Brain microvascular endothelial cell (primary cell): Measurements from ENCODE around the gene SLC9A3.

Source experiments
- DNase-seq: peaks from one replicate; pipeline ENCODE4 v3.0.0-alpha.2; 2020
- H3K27ac ChIP-seq: fragments of 250-450 bp; sonication (Bioruptor Pico); 2 replicates; pipeline ENCODE4 v1.5.1; 2020; ENCODE audit warnings: mild to moderate bottlenecking, moderate library complexity
- H3K27me3 ChIP-seq: fragments of 250-450 bp; sonication (Bioruptor Pico); replicated peaks from 2 replicates; pipeline ENCODE4 v1.5.1; 2020; ENCODE audit warnings: mild to moderate bottlenecking
- H3K36me3 ChIP-seq: fragments of 250-450 bp; sonication (Bioruptor Pico); replicated peaks from 2 replicates; pipeline ENCODE4 v1.5.1; 2020; ENCODE audit warnings: mild to moderate bottlenecking
- H3K4me3 ChIP-seq: 2 replicates; pipeline ENCODE4 v1.5.1; 2011; ENCODE audit warnings: low read depth, mild to moderate bottlenecking, control low read depth, low read length, moderate library complexity
- in situ Hi-C: cut with HindIII; loops from 2 replicates; pipeline ENCODE4 v1.10.0; 2017; ENCODE audit warnings: low sequenced_read_pairs, low pct_ligation_motif_present
- TF ChIP-seq, protein P1 (sequence below): IDR thresholded peaks from 2 replicates; pipeline ENCODE4 v1.5.1; 2011; ENCODE audit warnings: low read depth, mild to moderate bottlenecking, moderate library complexity, low read length, control low read depth, inconsistent platforms; ENCODE audit errors: missing control alignments

Gene SLC9A3

DNA sequence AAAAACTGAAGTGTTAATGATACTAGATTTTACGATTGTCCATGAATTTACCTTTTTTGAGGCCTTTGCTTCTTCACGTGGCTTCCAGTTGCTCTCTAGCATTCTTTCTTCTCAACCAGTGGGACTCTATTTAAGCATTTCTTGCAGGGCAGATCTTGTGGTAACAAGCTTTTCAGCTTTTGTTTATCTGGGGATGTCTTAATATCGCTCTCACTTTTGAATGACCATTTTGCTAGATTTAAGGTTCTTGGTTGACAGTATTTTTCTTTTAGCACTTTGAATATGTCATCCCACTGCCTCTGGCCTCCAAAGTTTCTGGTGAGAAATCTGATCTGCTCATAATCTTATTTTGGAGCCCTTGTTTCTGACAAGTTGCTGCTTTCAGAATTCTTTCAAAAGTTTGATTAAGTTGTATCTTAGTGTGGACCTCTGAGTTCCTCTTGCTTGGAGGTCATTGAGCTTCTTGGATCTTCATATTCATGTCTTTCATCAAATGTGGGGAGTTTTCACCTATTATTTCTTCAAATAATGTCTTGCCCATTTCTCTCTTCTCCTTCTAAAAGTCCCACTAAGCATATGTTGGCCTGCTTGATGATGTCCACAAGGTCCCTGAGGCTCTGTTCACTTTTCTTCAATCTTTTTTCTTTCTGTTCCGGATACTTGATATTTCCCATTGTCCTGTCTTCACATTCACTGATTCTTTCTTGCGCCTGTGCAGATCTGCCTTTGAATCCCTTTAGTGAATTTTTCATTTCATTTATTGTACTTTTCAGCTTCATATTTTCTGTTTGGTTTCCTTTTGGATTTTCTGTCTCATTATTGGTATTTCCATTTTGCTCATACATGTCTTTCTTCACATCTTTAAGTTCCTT is 72.4 kb downstream of the SLC9A3 start:
- TF ChIP-seq, protein P1, sequence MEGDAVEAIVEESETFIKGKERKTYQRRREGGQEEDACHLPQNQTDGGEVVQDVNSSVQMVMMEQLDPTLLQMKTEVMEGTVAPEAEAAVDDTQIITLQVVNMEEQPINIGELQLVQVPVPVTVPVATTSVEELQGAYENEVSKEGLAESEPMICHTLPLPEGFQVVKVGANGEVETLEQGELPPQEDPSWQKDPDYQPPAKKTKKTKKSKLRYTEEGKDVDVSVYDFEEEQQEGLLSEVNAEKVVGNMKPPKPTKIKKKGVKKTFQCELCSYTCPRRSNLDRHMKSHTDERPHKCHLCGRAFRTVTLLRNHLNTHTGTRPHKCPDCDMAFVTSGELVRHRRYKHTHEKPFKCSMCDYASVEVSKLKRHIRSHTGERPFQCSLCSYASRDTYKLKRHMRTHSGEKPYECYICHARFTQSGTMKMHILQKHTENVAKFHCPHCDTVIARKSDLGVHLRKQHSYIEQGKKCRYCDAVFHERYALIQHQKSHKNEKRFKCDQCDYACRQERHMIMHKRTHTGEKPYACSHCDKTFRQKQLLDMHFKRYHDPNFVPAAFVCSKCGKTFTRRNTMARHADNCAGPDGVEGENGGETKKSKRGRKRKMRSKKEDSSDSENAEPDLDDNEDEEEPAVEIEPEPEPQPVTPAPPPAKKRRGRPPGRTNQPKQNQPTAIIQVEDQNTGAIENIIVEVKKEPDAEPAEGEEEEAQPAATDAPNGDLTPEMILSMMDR, result no peak
- Histone ChIP-seq H3K27me3 (no peaks in the 10 kb centered on the region), H3K27ac (no peak overlapping the region), H3K4me3 (no peak overlapping the region), H3K36me3 (peaks cover 71% of the 10 kb centered on the region)
- in situ Hi-C loops, result no loop called here
- DNase-seq, result no peak

GRCh38 chr5:449151-449550 is 75.1 kb downstream of the SLC9A3 start:
- no peak overlapping the region for H3K27ac ChIP-seq
- H3K4me3 ChIP-seq, result no peak overlapping the region
- H3K27me3 ChIP-seq, result no peaks in the 10 kb centered on the region
- TF ChIP-seq, protein P1, result no peak
- DNase-seq, result no peak
- H3K36me3 ChIP-seq, result peaks cover 60% of the 10 kb centered on the region
- in situ Hi-C loops, result no loop called here

DNA sequence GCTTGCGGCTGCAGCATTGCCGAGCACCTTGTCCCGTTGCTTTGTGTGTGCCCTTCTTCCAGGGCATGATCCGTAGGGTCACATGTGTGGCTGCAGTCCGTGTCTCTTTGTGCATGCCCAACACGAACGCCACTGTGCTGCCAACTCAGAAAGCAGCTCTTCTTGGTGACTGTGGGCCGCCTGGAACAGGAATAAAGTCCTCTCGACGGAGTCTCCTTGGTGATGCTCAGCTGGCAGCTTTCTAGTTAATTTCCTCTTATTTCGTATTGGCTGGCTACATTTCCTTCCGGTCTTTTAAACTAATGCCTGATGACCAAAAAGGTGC is 75.5 kb downstream of the SLC9A3 start:
- TF ChIP-seq, protein P1, result no peak
- Histone ChIP-seq H3K36me3 (peaks cover 55% of the 10 kb centered on the region), H3K27ac (no peak overlapping the region), H3K4me3 (no peak overlapping the region), H3K27me3 (no peaks in the 10 kb centered on the region)
- no peak for DNase-seq
- in situ Hi-C loops, result no loop called here

DNA sequence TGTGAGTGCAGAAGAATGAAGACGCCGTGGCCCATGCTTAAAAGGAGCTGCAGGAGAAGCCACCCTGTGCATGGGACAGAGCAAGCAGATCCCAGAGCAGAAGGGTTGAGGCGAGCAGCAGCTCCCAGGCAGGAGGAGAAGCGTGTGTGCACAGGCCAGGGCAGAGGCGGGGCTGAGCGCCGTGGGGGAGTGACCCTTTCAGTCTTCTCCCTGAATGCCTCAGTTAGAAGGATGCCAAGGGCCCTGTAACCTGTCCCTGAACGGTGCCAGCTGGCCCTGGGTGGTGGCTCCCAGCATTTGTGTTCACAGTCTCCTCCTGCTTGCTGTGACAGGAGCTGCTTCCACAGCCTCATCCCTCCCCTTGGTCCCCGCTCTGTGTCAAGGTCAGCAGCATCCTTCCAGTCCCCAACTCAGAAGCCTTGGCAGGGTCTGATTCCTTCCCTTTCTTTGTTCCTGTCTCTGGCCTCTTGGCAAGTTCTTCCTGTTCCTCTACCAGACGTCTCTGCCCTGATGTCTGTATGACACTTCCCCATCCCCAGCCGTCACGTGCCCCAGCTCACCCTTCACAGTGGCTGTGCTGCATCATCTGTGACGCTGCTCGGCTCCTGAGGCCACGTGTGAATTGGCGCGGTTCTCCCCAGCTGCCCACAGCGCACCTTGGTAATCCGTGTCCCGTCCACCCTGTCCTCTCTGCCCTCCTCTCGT is 76.0 kb downstream of the SLC9A3 start:
- Histone ChIP-seq H3K4me3 (no peak overlapping the region), H3K27me3 (no peaks in the 10 kb centered on the region), H3K27ac (no peak overlapping the region), H3K36me3 (peaks cover 51% of the 10 kb centered on the region)
- in situ Hi-C loops, result no loop called here
- TF ChIP-seq, protein P1, result no peak
- DNase-seq, result no peak

- Histone ChIP-seq H3K4me3 (no peak overlapping the region), H3K27ac (no peak overlapping the region), H3K36me3 (peaks cover 46% of the 10 kb centered on the region), H3K27me3 (no peaks in the 10 kb centered on the region)
- in situ Hi-C loops, result no loop called here
- TF ChIP-seq, protein P1, result no peak
- DNase-seq, result no peak
These were observed 76.7 kb downstream of the SLC9A3 start for GRCh38 chr5:447501-447900.

GRCh38 chr5:446883-447263 is 77.4 kb downstream of the SLC9A3 start:
- no peak overlapping the region for H3K27ac ChIP-seq
- TF ChIP-seq, protein P1, result peak; percentile 61
- H3K27me3 ChIP-seq, result no peaks in the 10 kb centered on the region
- no peak overlapping the region for H3K4me3 ChIP-seq
- DNase-seq, result no peak
- in situ Hi-C loops, result no loop called here
- H3K36me3 ChIP-seq, result peaks cover 40% of the 10 kb centered on the region
